ENCODE measurements around the gene PUM1.

DNA sequence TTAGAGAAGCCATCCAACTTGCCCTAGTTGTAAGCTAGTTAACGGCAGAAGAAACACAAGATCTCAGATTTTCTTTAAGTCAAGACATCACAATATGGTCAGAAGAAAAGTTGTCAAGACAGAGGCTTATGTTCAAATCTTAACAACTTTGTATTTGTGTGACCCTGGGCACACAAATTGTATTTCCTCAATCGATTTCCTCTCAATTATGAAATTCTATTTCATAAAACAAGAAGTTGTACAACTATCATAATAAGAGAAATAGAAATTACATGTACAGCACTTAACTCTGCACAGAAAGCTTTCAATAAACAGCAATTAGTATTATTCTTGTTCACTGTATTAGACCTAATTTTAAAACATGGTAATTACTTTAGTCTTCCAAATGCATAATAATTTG, 94.0 kb downstream of the PUM1 start:
- TF ChIP-seq, protein P1, sequence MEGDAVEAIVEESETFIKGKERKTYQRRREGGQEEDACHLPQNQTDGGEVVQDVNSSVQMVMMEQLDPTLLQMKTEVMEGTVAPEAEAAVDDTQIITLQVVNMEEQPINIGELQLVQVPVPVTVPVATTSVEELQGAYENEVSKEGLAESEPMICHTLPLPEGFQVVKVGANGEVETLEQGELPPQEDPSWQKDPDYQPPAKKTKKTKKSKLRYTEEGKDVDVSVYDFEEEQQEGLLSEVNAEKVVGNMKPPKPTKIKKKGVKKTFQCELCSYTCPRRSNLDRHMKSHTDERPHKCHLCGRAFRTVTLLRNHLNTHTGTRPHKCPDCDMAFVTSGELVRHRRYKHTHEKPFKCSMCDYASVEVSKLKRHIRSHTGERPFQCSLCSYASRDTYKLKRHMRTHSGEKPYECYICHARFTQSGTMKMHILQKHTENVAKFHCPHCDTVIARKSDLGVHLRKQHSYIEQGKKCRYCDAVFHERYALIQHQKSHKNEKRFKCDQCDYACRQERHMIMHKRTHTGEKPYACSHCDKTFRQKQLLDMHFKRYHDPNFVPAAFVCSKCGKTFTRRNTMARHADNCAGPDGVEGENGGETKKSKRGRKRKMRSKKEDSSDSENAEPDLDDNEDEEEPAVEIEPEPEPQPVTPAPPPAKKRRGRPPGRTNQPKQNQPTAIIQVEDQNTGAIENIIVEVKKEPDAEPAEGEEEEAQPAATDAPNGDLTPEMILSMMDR (conservative IDR thresholded peaks at IDR 0.05; ENCODE audit: low read depth, low read length): no peak
- no peak for TF ChIP-seq MXI1 (IDR thresholded peaks at IDR 0.05; ENCODE audit: borderline replicate concordance, low read depth, low read length)
- no peak for TF ChIP-seq POLR2A (IDR thresholded peaks at IDR 0.05; ENCODE audit: low read depth, low read length)
- TF ChIP-seq RAD21 (IDR thresholded peaks at IDR 0.05; ENCODE audit: low read length): no peak

Measured in IMR-90 (cell line).